AG04449 (cell line): ENCODE data around the gene KCNG3.

ENCODE experiments used
- CTCF ChIA-PET: fragments of 350-600 bp; formaldehyde crosslinking; extraction: SDS; loops from one replicate; lab custom pipeline; 2021; ENCODE audit warnings: antibody characterized with exemption; lab: Yijun Ruan, JAX
- POLR2A ChIA-PET: fragments of 400-600, 350-600 bp; formaldehyde crosslinking; extraction: SDS; loops from one replicate; lab custom pipeline; 2020; ENCODE audit warnings: antibody characterized with exemption, inconsistent platforms; lab: Yijun Ruan, JAX
- DNase-seq: peaks from one replicate; pipeline ENCODE4 v3.0.0-alpha.2; 2010; ENCODE audit warnings: low read depth, low spot score
- H3K4me3 ChIP-seq: 2 replicates; pipeline ENCODE4 v1.5.1; 2011; ENCODE audit warnings: low read depth, mild to moderate bottlenecking, control low read depth, low read length
- CTCF ChIP-seq: IDR thresholded peaks from one replicate; pipeline ENCODE4 v1.5.1; 2011; ENCODE audit warnings: mild to moderate bottlenecking, moderate library complexity, low read length, control low read depth, inconsistent platforms; ENCODE audit not compliant: insufficient read depth; ENCODE audit errors: missing control alignments

KCNG3 gene

GRCh38 chr2:42456126-42456839 is 37.5 kb downstream of the KCNG3 start:
- no peak for DNase-seq
- TF ChIP-seq CTCF: no peak
- POLR2A ChIA-PET: no interaction called here
- H3K4me3 ChIP-seq: no peak overlapping the region
- CTCF ChIA-PET: interaction anchor here (1.3 kb wide), 1 partner anchor 207 kb away, joined by 4 read pairs; no protein-coding TSS in a partner anchor

- DNase-seq: no peak
- ChIA-PET POLR2A (no interaction called here), CTCF (no interaction called here)
- TF ChIP-seq CTCF: no peak
- no peak overlapping the region for H3K4me3 ChIP-seq
These were observed 41.2 kb downstream of the KCNG3 start for GRCh38 chr2:42452545-42452944.

- H3K4me3 ChIP-seq: no peak overlapping the region
- ChIA-PET POLR2A (no interaction called here), CTCF (interaction anchor here (1.2 kb wide), 1 partner anchor 9 kb away, joined by 3 read pairs; no protein-coding TSS in a partner anchor)
- DNase-seq: no peak
- TF ChIP-seq CTCF: no peak
These were observed 43.6 kb downstream of the KCNG3 start for GRCh38 chr2:42450136-42450535.

GRCh38 chr2:42449163-42450087 is 44.4 kb downstream of the KCNG3 start:
- no peak for TF ChIP-seq CTCF
- CTCF ChIA-PET: interaction anchor here (1.2 kb wide), 1 partner anchor 8 kb away, joined by 3 read pairs; no protein-coding TSS in a partner anchor
- POLR2A ChIA-PET: no interaction called here
- H3K4me3 ChIP-seq: no peak overlapping the region
- DNase-seq: no peak

GRCh38 chr2:42448163-42448562 is 45.6 kb downstream of the KCNG3 start:
- no peak overlapping the region for H3K4me3 ChIP-seq
- no peak for TF ChIP-seq CTCF
- no peak for DNase-seq
- POLR2A ChIA-PET: no interaction called here
- CTCF ChIA-PET: no interaction called here
